Measurements from ENCODE around the gene RECQL.

- TF ChIP-seq ZSCAN29 (IDR thresholded peaks at IDR 0.05) (no peak), NKRF (IDR thresholded peaks at IDR 0.05; ENCODE audit: borderline replicate concordance) (no peak)
These were observed 42.0 kb downstream of the RECQL start for GRCh38 chr12:21459474-21459873.
